Measurements from ENCODE around the gene KSR2. TPM values are rescaled to one million over a fixed set of nuclear protein-coding genes. Genes with fewer than 3 reads are reported as not detected.
A peak's percentile ranks its signal among the peaks of the same experiment; 100 is the strongest.
"Not testable (repeated sequence)": the region's sequence is repeated elsewhere in the genome, so short reads cannot be mapped to it uniquely, and the experiment has no call there.

The KSR2 gene
- total RNA-seq, 4 donors from 2014 or later = 0.02 to 0.10 TPM; not detected in 2

DNA sequence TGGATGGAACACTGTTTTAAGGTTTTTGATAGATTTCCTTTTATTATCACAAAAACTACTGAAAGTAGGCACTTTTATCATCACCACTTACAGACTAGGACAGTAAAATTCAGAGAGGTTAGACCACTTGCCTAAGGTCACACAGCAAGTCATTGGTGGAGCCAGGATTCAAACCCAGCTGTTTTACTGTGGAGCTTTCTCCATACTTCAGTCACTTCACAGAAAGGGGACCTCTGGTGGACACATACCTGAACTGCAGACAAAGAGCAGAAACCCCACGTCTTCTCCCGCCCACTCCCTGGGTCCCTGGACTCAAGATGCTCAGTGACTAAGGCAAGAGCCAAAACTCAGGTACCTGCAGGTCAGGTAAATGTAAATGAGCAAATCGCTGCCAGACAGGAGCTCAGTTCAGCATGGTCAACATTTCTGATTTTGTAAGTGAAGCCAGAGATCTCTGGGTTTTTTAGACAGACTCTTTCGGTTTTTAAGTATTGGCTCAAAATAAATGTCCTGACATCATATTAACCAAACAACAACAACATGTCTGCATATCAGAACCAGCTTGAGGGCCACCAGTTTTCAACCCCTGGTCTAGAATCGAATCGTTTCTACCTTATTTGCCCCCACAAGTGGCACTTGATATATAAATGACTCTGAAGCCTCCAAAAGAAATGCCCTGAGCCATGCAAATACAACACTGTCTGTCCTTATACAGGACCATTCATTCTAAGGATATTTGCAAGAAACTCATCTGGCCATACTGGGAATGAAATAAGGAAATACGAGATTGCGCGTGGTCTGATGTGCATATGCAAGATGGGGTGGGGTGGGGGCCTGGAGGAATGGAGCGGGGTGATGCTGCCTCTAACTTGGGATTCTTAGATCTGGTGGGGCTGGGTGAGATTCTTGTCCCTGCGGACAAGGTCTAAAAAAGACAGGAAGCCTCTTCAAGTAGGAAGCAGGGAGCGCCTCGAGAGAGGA, 110.9 kb downstream of the KSR2 start:
- Histone ChIP-seq H3K4me3 (no peak overlapping the region), H3K9me3 (no peaks in the 10 kb centered on the region), H3K36me3 (no peaks in the 10 kb centered on the region), H3K27me3 (peaks cover 0 to 3% (median 0%) of the 10 kb centered on the region in 3 donors), H3K27ac (no peak overlapping the region), H3K4me1 (no peaks in the 10 kb centered on the region)
- in situ Hi-C loops (cut with MboI; ENCODE audit: low sequenced_read_pairs in 4 of 4) = loop anchor here in 1 of 4 donors (10.0 kb wide), 1 partner anchor 623 kb away; no protein-coding TSS in a partner anchor
- no peak for DNase-seq
- intact Hi-C loops (cut with DNase I; ENCODE audit: low total_unique reads) = no loop called here
- no peak for TF ChIP-seq POLR2A (IDR thresholded peaks at IDR 0.05)
- TF ChIP-seq CTCF (IDR thresholded peaks at IDR 0.05 in 4 of 5, conservative IDR thresholded peaks at IDR 0.05 in 1 of 5) = peak in 3 of 5 experiments; percentile 28 to 52 (median 40)
- ATAC-seq = no peak

- H3K9me3 ChIP-seq; ATAC-seq; H3K27ac ChIP-seq; H3K4me1 ChIP-seq; DNase-seq; intact Hi-C loops (cut with DNase I; ENCODE audit: low total_unique reads); H3K36me3 ChIP-seq; H3K27me3 ChIP-seq; H3K4me3 ChIP-seq: not testable (repeated sequence)
- in situ Hi-C loops (cut with MboI; ENCODE audit: low sequenced_read_pairs in 4 of 4) = loop anchor here in 1 of 4 donors (10.0 kb wide), 1 partner anchor 622 kb away; no protein-coding TSS in a partner anchor
These were observed 111.7 kb downstream of the KSR2 start for GRCh38 chr12:117857139-117857538.

DNA sequence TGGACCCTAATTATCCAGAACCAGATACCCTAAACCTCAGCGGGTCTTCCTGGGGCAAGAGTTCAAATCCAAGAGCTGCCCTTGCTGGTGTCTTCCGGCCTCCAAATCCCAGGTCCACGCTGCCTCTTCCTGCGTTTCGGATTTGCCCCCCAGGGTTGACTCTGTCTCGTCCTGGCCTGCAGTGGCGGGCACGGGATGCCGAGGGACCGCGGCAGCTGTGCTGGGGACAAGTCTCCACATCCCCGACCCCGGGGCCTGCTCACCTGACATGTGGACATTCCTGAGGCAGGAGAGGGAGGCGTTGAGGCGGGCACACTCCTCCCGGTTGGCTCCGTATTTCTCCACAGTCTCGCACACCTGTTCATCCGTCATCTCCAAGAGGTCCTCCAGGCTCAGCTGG, 113.6 kb downstream of the KSR2 start:
- TF ChIP-seq CTCF (IDR thresholded peaks at IDR 0.05 in 4 of 5, conservative IDR thresholded peaks at IDR 0.05 in 1 of 5) = no peak
- no peak for TF ChIP-seq POLR2A (IDR thresholded peaks at IDR 0.05)
- ATAC-seq (no peak), DNase-seq (no peak)
- Histone ChIP-seq H3K4me3 (no peak overlapping the region), H3K9me3 (no peaks in the 10 kb centered on the region), H3K27ac (no peak overlapping the region), H3K4me1 (no peaks in the 10 kb centered on the region), H3K36me3 (no peaks in the 10 kb centered on the region), H3K27me3 (peaks cover 0 to 3% (median 0%) of the 10 kb centered on the region in 3 donors)
- intact Hi-C loops (cut with DNase I; ENCODE audit: low total_unique reads) (no loop called here), in situ Hi-C loops (cut with MboI; ENCODE audit: low sequenced_read_pairs in 4 of 4) (loop anchor here in 1 of 4 donors (10.0 kb wide), 1 partner anchor 620 kb away; no protein-coding TSS in a partner anchor)

GRCh38 chr12:117854339-117855012, 114.3 kb downstream of the KSR2 start:
- intact Hi-C loops (cut with DNase I; ENCODE audit: low total_unique reads) = loop anchor here (5.0 kb wide), 1 partner anchor 647 kb away; no protein-coding TSS in a partner anchor

More at GRCh38 chr12:117854339-117855012, 114.3 kb downstream of the KSR2 start:
- Histone ChIP-seq H3K9me3 (no peaks in the 10 kb centered on the region), H3K4me3 (no peak overlapping the region), H3K27ac (no peak overlapping the region), H3K36me3 (no peaks in the 10 kb centered on the region), H3K4me1 (no peaks in the 10 kb centered on the region), H3K27me3 (peaks cover 0 to 3% (median 0%) of the 10 kb centered on the region in 3 donors)
- DNase-seq (no peak), ATAC-seq (no peak)
- TF ChIP-seq POLR2A (IDR thresholded peaks at IDR 0.05) = no peak
- TF ChIP-seq CTCF (IDR thresholded peaks at IDR 0.05 in 4 of 5, conservative IDR thresholded peaks at IDR 0.05 in 1 of 5) = peak in 4 of 5 experiments; percentile 11 to 43 (median 12)
- in situ Hi-C loops (cut with MboI; ENCODE audit: low sequenced_read_pairs in 4 of 4) = loop anchor here in 1 of 4 donors (10.0 kb wide), 1 partner anchor 620 kb away; no protein-coding TSS in a partner anchor

Measured in gastrocnemius medialis (tissue), 4 donors.